Activated T-cell treated with anti-CD3 and anti-CD28 coated beads, Interleukin-2, amount 50 U/mL, for 72 hours (primary cell): ENCODE results near the gene CMTM5. TPM values are rescaled to one million over a fixed set of nuclear protein-coding genes. Genes with fewer than 3 reads are reported as not detected.
"Not testable (repeated sequence)": the region's sequence is repeated elsewhere in the genome, so short reads cannot be mapped to it uniquely, and the experiment has no call there.

Experiments used
- ATAC-seq, 2 donors: fragments of 150-1000 bp; cut with Tn5 transposase; replicated peaks in 1 of 2; 2 replicates each; pipeline ENCODE4 v1.10.0; 2021; ENCODE audit warnings: moderate library complexity in 2 of 2, mild to moderate bottlenecking in 1 of 2
- DNase-seq, 2 donors: peaks; one replicate each; pipeline ENCODE4 v3.0.0; 2021 to 2022; ENCODE audit warnings: mixed read lengths in 1 of 2
- H3K27ac Mint-ChIP-seq: one replicate; pipeline ENCODE4 v1.8.0; 2022; ENCODE audit warnings: mild to moderate bottlenecking, moderate library complexity, mixed read lengths
- H3K27me3 Mint-ChIP-seq: one replicate; pipeline ENCODE4 v1.8.0; 2022; ENCODE audit warnings: low read depth, mixed read lengths
- H3K36me3 Mint-ChIP-seq, 2 donors: one replicate each; pipeline ENCODE4 v1.8.0; 2022; ENCODE audit warnings: mixed read lengths in 2 of 2, mild to moderate bottlenecking in 1 of 2; ENCODE audit not compliant: insufficient read depth in 2 of 2
- H3K4me1 Mint-ChIP-seq: one replicate; pipeline ENCODE4 v1.8.0; 2022; ENCODE audit warnings: low read depth, mixed read lengths
- H3K4me3 Mint-ChIP-seq, 2 donors: one replicate each; pipeline ENCODE4 v1.8.0; 2022; ENCODE audit warnings: mild to moderate bottlenecking in 2 of 2, mixed read lengths in 2 of 2, moderate library complexity in 2 of 2
- H3K9me3 Mint-ChIP-seq, 2 donors: one replicate each; pipeline ENCODE4 v1.8.0; 2022; ENCODE audit warnings: mixed read lengths in 2 of 2
- total RNA-seq, 2 donors: library from RNA; stranded (reverse); gene quantifications; one replicate each; pipeline ENCODE4 v1.2.3, GENCODE V29; 2022

Gene CMTM5
- total RNA-seq, 2 donors from 2014 or later: 0.30 TPM; not detected in 1

GRCh38 chr14:23423657-23424056, 46.8 kb downstream of the CMTM5 start:
- no peaks in the 10 kb centered on the region for H3K27me3 Mint-ChIP-seq
- no peak for DNase-seq
- peaks cover 16% of the 10 kb centered on the region for H3K4me1 Mint-ChIP-seq
- H3K36me3 Mint-ChIP-seq: no peaks in the 10 kb centered on the region
- no peaks in the 10 kb centered on the region for H3K9me3 Mint-ChIP-seq
- no peak overlapping the region for H3K27ac Mint-ChIP-seq
- H3K4me3 Mint-ChIP-seq: no peak overlapping the region
- no peak for ATAC-seq

- ATAC-seq: no peak
- no peak for DNase-seq
- Mint-ChIP-seq H3K9me3 (no peaks in the 10 kb centered on the region), H3K36me3 (no peaks in the 10 kb centered on the region), H3K27me3 (no peaks in the 10 kb centered on the region), H3K4me3 (no peak overlapping the region), H3K27ac (no peak overlapping the region), H3K4me1 (peaks cover 16% of the 10 kb centered on the region)
These were observed 48.3 kb downstream of the CMTM5 start for GRCh38 chr14:23425169-23425568.

DNA sequence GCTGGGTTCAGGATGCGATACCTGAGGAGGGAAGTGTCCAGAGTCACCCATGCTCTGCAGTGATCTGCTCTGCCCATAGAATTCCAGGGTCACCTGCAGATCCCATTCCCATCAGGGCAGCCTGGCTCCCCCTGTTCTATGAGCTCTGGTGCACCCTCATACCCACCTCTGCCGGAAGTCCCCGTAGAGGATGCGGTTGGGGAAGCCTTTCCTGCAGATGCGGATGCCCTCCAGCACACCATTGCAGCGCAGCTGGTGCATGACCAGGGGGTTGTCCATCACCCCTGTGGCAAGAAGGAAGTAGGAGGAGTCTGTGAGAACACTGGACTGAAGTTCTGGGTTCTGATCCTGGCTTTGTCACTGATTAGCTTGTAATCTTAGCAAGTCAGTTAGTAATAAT, 49.0 kb downstream of the CMTM5 start:
- H3K27me3 Mint-ChIP-seq, H3K27ac Mint-ChIP-seq, H3K36me3 Mint-ChIP-seq, H3K9me3 Mint-ChIP-seq, ATAC-seq, H3K4me3 Mint-ChIP-seq, DNase-seq: not testable (repeated sequence)
- H3K4me1 Mint-ChIP-seq: peaks cover 14% of the 10 kb centered on the region

DNA sequence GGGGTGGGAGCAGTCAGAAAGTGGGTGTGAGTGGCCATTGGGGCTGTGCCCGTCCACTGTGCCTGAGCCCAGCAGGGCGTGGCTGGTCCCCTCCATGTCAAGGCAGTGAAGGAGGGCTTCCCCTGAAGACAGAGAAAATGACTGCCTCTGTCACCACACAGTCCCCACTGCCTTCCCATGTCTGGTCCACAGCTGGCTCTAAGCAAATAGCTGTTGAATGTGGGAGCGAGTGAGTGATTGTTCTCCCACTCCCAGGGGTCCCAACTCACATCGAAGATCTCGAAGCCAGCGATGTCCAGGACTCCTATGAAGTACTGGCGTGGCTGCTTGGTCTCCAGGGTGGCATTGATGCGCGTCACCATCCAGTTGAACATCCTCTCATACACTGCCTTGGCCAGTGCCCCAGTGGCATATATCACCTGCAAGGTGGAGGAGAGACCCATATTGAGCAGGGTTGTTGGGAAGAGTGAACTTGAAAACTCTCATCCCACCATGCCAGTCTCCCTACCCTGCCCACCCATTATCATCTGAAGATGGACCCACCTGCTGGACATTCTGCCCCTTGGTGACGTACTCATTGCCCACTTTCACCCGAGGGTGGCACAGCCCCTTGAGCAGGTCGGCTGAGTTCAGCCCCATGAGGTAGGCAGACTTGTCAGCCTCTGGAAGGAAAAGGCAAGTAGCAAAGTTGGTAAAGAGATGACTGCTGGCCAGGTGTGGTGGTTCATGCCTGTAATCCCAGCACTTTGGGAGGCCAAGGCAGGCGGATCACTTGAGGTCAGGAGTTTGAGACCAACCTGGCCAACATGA, 52.0 kb downstream of the CMTM5 start:
- no peaks in the 10 kb centered on the region for H3K9me3 Mint-ChIP-seq

More for the DNA sequence above, 52.0 kb downstream of the CMTM5 start:
- Mint-ChIP-seq H3K36me3 (no peaks in the 10 kb centered on the region), H3K27me3 (no peaks in the 10 kb centered on the region), H3K4me1 (no peaks in the 10 kb centered on the region), H3K27ac (no peak overlapping the region), H3K4me3 (no peak overlapping the region)
- ATAC-seq: no peak
- no peak for DNase-seq

Other genes with a start within 250 kb of the CMTM5 start
- 1 to 10 TPM in 1 of 2 donors, under 1 TPM in 1; 0.72 to 1.2 TPM for gene SLC7A8, start 193.4 kb upstream of the CMTM5 start, total RNA-seq
- gene RNF212B, start 139.1 kb upstream of the CMTM5 start, total RNA-seq: not detected
- 10 to 100 TPM; 11.8 to 12.6 TPM for gene HOMEZ, start 90.9 kb upstream of the CMTM5 start, total RNA-seq
- 10 to 100 TPM; 30.2 to 37.4 TPM for gene PPP1R3E, start 74.2 kb upstream of the CMTM5 start, total RNA-seq
- gene BCL2L2, start 70.2 kb upstream of the CMTM5 start, total RNA-seq: 1 to 10 TPM; 2.7 to 3.2 TPM
- 100 to 1,000 TPM; 188 to 189 TPM for gene PABPN1, start 55.6 kb upstream of the CMTM5 start, total RNA-seq
- 1 to 10 TPM; 6.3 to 8.6 TPM for gene SLC22A17, start 24.2 kb upstream of the CMTM5 start, total RNA-seq
- under 1 TPM in 1 of 2 donors, not detected in 1; 0.19 TPM for gene EFS, start 11.9 kb upstream of the CMTM5 start, total RNA-seq
- gene IL25, start 4.2 kb upstream of the CMTM5 start, total RNA-seq: not detected
- gene MYH6, start 31.2 kb downstream of the CMTM5 start, total RNA-seq: 1 to 10 TPM in 1 of 2 donors, under 1 TPM in 1; 0.65 to 2.1 TPM
- under 1 TPM; 0.05 to 0.56 TPM for gene MYH7, start 58.6 kb downstream of the CMTM5 start, total RNA-seq
- 10 to 100 TPM; 71.0 to 77.6 TPM for gene NGDN, start 92.7 kb downstream of the CMTM5 start, total RNA-seq
- gene ZFHX2, start 174.7 kb downstream of the CMTM5 start, total RNA-seq: 1 to 10 TPM; 1.9 to 3.7 TPM
- gene THTPA, start 179.2 kb downstream of the CMTM5 start, total RNA-seq: 1 to 10 TPM; 6.5 to 7.4 TPM
- 100 to 1,000 TPM; 211 to 233 TPM for gene AP1G2, start 190.7 kb downstream of the CMTM5 start, total RNA-seq
- 1 to 10 TPM; 1.2 to 1.5 TPM for gene JPH4, start 201.7 kb downstream of the CMTM5 start, total RNA-seq